Heart right ventricle (tissue), 16 donors: Measurements from ENCODE around the gene PDE6G. TPM values are rescaled to one million over a fixed set of nuclear protein-coding genes. Genes with fewer than 3 reads are reported as not detected.

Source experiments
- ATAC-seq, 8 donors: fragments of 200-7000 bp; cut with Tn5 transposase; one replicate each; pipeline ENCODE4 v1.9.1; 2020; ENCODE audit warnings: mild to moderate bottlenecking in 8 of 8, moderate library complexity in 8 of 8, moderate number of reproducible peaks in 1 of 8
- DNase-seq, 2 donors: peaks; one replicate each; pipeline ENCODE4 v3.0.0-alpha.2; 2020
- H3K27ac ChIP-seq, 10 donors: fragments of 200-600 bp; sonication (generic) in 2 of 10; one replicate each; pipeline versions ENCODE4 v1.5.0 to v1.8.0; 2020 to 2022; ENCODE audit warnings: mild to moderate bottlenecking in 3 of 10
- H3K27me3 ChIP-seq, 7 donors: fragments of 200-600 bp; one replicate each; pipeline ENCODE4 v1.8.0; 2021 to 2022; ENCODE audit warnings: mild to moderate bottlenecking in 2 of 7
- H3K36me3 ChIP-seq, 9 donors: fragments of 200-600 bp; sonication (generic) in 1 of 9; one replicate each; pipeline versions ENCODE4 v1.5.0 to v1.8.0; 2020 to 2022; ENCODE audit warnings: mild to moderate bottlenecking in 2 of 9
- H3K4me1 ChIP-seq, 9 donors: fragments of 200-600 bp; sonication (generic) in 1 of 9; one replicate each; pipeline versions ENCODE4 v1.5.0 to v1.8.0; 2020 to 2022; ENCODE audit warnings: mild to moderate bottlenecking in 4 of 9
- H3K4me3 ChIP-seq, 10 donors: fragments of 200-600 bp; sonication (generic) in 2 of 10; one replicate each; pipeline versions ENCODE4 v1.5.0 to v1.8.0; 2020 to 2022; ENCODE audit warnings: mild to moderate bottlenecking in 7 of 10, moderate library complexity in 2 of 10
- H3K9me3 ChIP-seq, 11 donors: fragments of 200-600 bp in 10 of 11; sonication (generic) in 2 of 11; one replicate each; pipeline versions ENCODE4 v1.5.0 to v1.8.0; 2013 to 2022; ENCODE audit warnings: mild to moderate bottlenecking in 2 of 11, control low read depth in 1 of 11, moderate library complexity in 1 of 11
- WGBS, 2 donors: extraction: QIAGEN DNeasy Blood & Tissue Kit; methylation state at CpG; one replicate each; pipeline ENCODE4 v1.1.7; 2013; ENCODE audit warnings: inconsistent platforms in 1 of 2; 5-methylcytosine and 5-hydroxymethylcytosine counted together
- intact Hi-C, 10 donors: fragments of 100-400 bp; cut with DNase I; formaldehyde crosslinking; loops; one replicate each; pipeline versions ENCODE4 v1.11.1 to v1.14.2; 2022
- polyA plus RNA-seq, 2 donors: library from polyadenylated mRNA; stranded (reverse); fragments of 200-250 nt; gene quantifications; one replicate each; pipeline ENCODE4 v1.2.3, GENCODE V29; 2013
- total RNA-seq, 10 donors: library from RNA; stranded (reverse); fragmentation: NEBNext Ultra II Directional in 3 of 10; extraction: Animal tissue kit (Norgen Biotek cat#: 25700) in 3 of 10; gene quantifications; one replicate each; pipeline versions ENCODE4 v1.2.1 to v1.2.4, GENCODE V29; 2021 to 2023
- TF ChIP-seq, protein P1 (sequence below), 9 donors: fragments of 200-600 bp; sonication (generic) in 2 of 9; IDR thresholded peaks; one replicate each; pipeline versions ENCODE4 v1.5.0 to v1.8.0; 2021 to 2022; ENCODE audit warnings: antibody characterized with exemption in 9 of 9, mild to moderate bottlenecking in 5 of 9, moderate library complexity in 1 of 9
- donor health status: Arrhythmogenic right ventricular cardiomyopathy.
- donor health status: ischemic (EF 13 %, LVEDD 7.1; RV severe dilation, severe dysfunction).
- donor health status: healthy with polysubstance abuse.
- donor health status: DM: no; HTN: yes; CAD: no.
- donor health status: DM: no; HTN: no; CAD: no.
- donor health status: ischemic (EF 25% LVEDD 6.9; RV normal size, moderate dysfunction).
- donor health status: ischemic (EF 25% LVEDD 5.7; RV mildly dilated, moderate dysfunction).
- donor health status: healthy.
- donor health status: DM: yes; HTN: yes; CAD: no.
- donor health status: Ischemic cardiomyopathy.
- donor health status: ischemic (EF 35%, LVEDD 5.7; RV mildly dilated, moderate dysfunction).
- donor health status: nonischemic (EF 11% LVEDD 7.7; RV severe dilation, severe dysfunction).
- donor health status: DM: yes; HTN: yes; CAD: no.
- donor health status: PGD.
- donor health status: ischemic (EF 29% LVEDD 5.4; RV normal size, mild dysfunction).
- donor health status: nonischemic (EF 23%, LVEDD 6.1; RV moderate dilation, normal function).

The PDE6G gene
- total and polyA plus RNA-seq, 12 donors, result 0.38 to 1.3 (median 1.3) TPM; not detected in 9

DNA sequence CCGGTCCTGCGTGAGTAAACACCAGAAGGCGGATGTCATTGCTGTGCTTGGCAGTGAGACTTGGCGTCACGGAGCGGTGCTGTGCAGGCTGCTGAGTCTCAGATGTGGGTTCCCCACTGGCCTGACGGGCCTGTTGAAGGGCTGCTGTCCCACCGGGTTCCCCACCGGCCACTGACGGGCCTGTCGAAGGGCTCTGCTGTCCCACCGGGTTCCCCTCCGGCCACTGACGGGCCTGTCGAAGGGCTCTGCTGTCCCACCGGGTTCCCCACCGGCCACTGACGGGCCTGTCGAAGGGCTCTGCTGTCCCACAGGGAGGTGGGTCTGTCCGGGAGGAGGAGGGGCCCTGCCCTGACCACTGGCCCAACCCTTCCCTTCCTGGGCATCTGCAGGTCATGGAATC lies 30.3 kb upstream of the PDE6G start:
- peaks cover 0 to 66% (median 51%) of the 10 kb centered on the region in 9 donors for H3K36me3 ChIP-seq
- intact Hi-C loops, result no loop called here
- H3K4me1 ChIP-seq, result peaks cover 15 to 39% (median 31%) of the 10 kb centered on the region in 9 donors
- DNase-seq (no peak), ATAC-seq (no peak)
- TF ChIP-seq, protein P1, sequence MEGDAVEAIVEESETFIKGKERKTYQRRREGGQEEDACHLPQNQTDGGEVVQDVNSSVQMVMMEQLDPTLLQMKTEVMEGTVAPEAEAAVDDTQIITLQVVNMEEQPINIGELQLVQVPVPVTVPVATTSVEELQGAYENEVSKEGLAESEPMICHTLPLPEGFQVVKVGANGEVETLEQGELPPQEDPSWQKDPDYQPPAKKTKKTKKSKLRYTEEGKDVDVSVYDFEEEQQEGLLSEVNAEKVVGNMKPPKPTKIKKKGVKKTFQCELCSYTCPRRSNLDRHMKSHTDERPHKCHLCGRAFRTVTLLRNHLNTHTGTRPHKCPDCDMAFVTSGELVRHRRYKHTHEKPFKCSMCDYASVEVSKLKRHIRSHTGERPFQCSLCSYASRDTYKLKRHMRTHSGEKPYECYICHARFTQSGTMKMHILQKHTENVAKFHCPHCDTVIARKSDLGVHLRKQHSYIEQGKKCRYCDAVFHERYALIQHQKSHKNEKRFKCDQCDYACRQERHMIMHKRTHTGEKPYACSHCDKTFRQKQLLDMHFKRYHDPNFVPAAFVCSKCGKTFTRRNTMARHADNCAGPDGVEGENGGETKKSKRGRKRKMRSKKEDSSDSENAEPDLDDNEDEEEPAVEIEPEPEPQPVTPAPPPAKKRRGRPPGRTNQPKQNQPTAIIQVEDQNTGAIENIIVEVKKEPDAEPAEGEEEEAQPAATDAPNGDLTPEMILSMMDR (IDR thresholded peaks at IDR 0.05), result no peak
- H3K9me3 ChIP-seq, result no peaks in the 10 kb centered on the region
- WGBS, 2 donors, result 90 to 92% methylated on average over 20 of the region's 20 CpGs
- no peak overlapping the region for H3K27ac ChIP-seq
- no peaks in the 10 kb centered on the region for H3K27me3 ChIP-seq
- no peak overlapping the region for H3K4me3 ChIP-seq

DNA sequence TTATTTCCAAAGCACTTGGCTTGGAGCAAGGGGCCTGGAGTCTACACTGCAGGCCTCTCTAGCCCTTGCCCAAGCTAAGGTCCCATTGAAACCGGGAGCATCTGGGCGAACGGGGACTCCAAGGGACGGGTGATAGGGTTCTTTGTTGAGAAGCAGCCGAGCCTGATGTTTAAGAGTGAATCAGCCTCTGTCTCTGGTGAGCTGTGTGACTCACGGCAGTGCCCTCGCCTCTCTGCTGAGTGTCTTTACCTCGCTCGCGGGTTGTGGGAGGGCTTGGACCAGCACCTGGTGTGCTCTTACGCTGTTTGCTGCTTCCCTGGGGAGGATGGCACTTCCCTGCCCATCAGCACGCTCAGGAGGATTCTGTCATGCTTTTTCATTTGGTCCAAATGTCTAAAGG lies 28.8 kb upstream of the PDE6G start:
- intact Hi-C loops, result no loop called here
- Histone ChIP-seq H3K36me3 (peaks cover 0 to 64% (median 37%) of the 10 kb centered on the region in 9 donors), H3K9me3 (no peaks in the 10 kb centered on the region), H3K27ac (peak overlapping the region in 4 of 10 donors; percentile 87 to 96 (median 91)), H3K27me3 (no peaks in the 10 kb centered on the region), H3K4me3 (peak overlapping the region in 9 of 10 donors; percentile 71 to 100 (median 95)), H3K4me1 (peaks cover 15 to 49% (median 32%) of the 10 kb centered on the region in 9 donors)
- TF ChIP-seq, protein P1 (IDR thresholded peaks at IDR 0.05), result no peak
- DNase-seq, result no peak
- no peak for ATAC-seq
- whole genome bisulfite sequencing, 2 donors, result 76 to 82% methylated on average over 12 of the region's 12 CpGs

DNA sequence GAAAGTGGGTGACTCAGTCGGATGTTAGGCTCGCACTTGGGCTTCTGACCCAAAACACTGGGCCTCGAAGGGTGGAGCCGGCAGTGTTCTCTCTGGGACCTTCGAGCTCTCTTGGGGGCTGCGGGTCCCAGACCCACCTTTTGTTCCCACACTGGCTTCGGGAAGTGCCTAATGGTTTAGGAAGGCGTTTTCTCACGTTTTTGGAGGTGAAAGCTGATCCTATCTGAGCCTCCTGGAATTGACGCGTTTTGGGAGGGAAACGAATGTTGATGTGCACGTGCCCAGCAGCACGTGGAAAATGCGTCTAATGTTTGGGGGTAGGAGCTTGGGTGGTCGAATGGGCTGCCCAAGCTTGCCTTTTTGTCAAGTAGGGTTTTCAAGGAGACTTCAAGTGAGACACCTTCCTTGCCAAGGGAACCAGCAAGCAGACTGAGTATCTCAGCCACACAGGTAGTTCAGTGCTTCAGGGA lies 28.1 kb upstream of the PDE6G start:
- DNase-seq (no peak), ATAC-seq (peak in 1 of 8 donors; percentile 39)
- Histone ChIP-seq H3K9me3 (no peaks in the 10 kb centered on the region), H3K4me3 (peak overlapping the region; percentile 71 to 100 (median 95)), H3K36me3 (peaks cover 0 to 59% (median 31%) of the 10 kb centered on the region in 9 donors), H3K4me1 (peaks cover 15 to 55% (median 32%) of the 10 kb centered on the region in 9 donors), H3K27me3 (no peaks in the 10 kb centered on the region), H3K27ac (peak overlapping the region in 9 of 10 donors; percentile 74 to 96 (median 91))
- TF ChIP-seq, protein P1 (IDR thresholded peaks at IDR 0.05), result no peak
- 2 to 6% methylated on average over 16 of the region's 16 CpGs for WGBS, 2 donors
- intact Hi-C loops, result no loop called here

DNA sequence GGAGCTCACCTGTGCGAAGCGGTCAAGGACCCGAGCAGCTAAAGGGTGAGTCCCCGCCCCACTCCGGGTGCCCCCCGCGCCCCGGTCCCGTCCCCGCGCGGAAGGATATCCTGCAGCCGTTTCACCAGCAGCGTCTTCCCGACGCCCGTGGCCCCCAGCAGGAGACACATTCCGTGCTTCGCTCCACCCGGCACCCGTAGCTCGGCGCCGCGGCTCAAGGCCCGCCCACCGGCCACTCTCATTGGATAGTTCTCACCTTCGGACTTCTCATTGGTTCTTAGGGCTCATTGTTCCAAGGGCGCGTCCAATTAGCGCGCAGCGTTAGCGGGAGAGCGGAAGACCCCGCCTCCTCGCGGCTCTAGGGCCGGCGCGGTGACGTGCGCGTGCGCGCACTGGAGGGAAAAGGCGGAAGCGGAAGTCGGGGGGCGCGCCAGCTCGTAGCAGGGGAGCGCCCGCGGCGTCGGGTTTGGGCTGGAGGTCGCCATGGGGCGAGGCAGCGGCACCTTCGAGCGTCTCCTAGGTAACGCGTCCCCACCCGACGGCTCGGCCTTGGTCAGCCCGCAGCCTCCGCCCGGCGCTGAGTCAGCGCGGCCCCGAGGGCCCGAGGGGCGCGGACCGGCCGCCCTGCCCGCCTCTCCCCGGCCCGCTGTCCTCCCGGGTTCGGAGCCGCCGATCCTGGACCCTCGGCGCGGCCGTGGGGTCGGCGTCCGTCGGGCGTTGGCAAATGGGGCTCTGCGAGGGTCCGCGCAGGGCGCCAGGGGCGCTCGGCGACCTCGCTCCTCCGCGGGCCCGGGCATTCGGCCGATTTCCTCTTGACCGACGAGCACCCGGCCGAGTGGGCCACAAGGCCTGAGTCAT lies 27.5 kb upstream of the PDE6G start, which contains the start of the genes ARL16 and HGS:
ARL16 (minus strand) TSS at position 214 of the 858 bp plus-strand sequence; CDS start at position 170, 44 bp downstream.
HGS (plus strand) TSS at position 428 of the 858 bp plus-strand sequence; CDS start at position 484, 56 bp downstream.
- WGBS, 2 donors, result 0 to 1% methylated on average over 97 to 112 of the region's 112 CpGs
- H3K27ac ChIP-seq, result peak within 1 kb of the TSS in 9 of 10 donors; percentile 74 to 96 (median 91)
- no peaks in the 10 kb centered on the region for H3K9me3 ChIP-seq
- H3K4me3 ChIP-seq, result peak within 1 kb of the TSS; percentile 71 to 100 (median 95)
- peak; percentile 98 for DNase-seq
- H3K4me1 ChIP-seq, result peaks cover 15 to 57% (median 32%) of the 10 kb centered on the region in 9 donors
- H3K36me3 ChIP-seq, result peaks cover 0 to 52% (median 25%) of the 10 kb centered on the region in 9 donors
- peak; percentile 95 to 99 (median 99) for ATAC-seq
- intact Hi-C loops, result loop anchor here in 1 of 10 donors (1.0 kb wide), 1 partner anchor 18 kb away; the partner anchor contains the start of genes CCDC137 and OXLD1
- TF ChIP-seq, protein P1 (IDR thresholded peaks at IDR 0.05), result no peak
- no peaks in the 10 kb centered on the region for H3K27me3 ChIP-seq
